Neuron (in vitro differentiated cells): ENCODE data around the gene SLC5A10.
"Not testable (repeated sequence)": the region's sequence is repeated elsewhere in the genome, so short reads cannot be mapped to it uniquely, and the experiment has no call there.

Source experiments
- H2AFZ ChIP-seq: one replicate; pipeline ENCODE4 v1.6.1; 2013; ENCODE audit warnings: low read depth, mild to moderate bottlenecking, inconsistent platforms, low read length, moderate library complexity
- H3K27me3 ChIP-seq: one replicate; pipeline ENCODE4 v1.6.1; 2013; ENCODE audit warnings: low read length; ENCODE audit not compliant: insufficient read depth
- H3K36me3 ChIP-seq: one replicate; pipeline ENCODE4 v1.6.1; 2013; ENCODE audit warnings: low read length; ENCODE audit not compliant: insufficient read depth
- H3K4me1 ChIP-seq: one replicate; pipeline ENCODE4 v1.6.1; 2013; ENCODE audit warnings: low read length; ENCODE audit not compliant: insufficient read depth
- H3K4me3 ChIP-seq: 2 replicates; pipeline ENCODE4 v1.5.1; 2013; ENCODE audit warnings: mild to moderate bottlenecking, low read length, moderate library complexity
- H3K9me3 ChIP-seq: one replicate; pipeline ENCODE4 v1.6.1; 2013; ENCODE audit warnings: low read length

SLC5A10 gene

GRCh38 chr17:19032377-19032988 is 80.5 kb downstream of the SLC5A10 start:
- H3K4me1 ChIP-seq, H3K4me3 ChIP-seq, H3K36me3 ChIP-seq, H3K27me3 ChIP-seq, H2AFZ ChIP-seq, H3K9me3 ChIP-seq: not testable (repeated sequence)

GRCh38 chr17:19036186-19036585 is 84.2 kb downstream of the SLC5A10 start:
- H2AFZ ChIP-seq, result not testable (repeated sequence)

GRCh38 chr17:19037547-19037946 is 85.6 kb downstream of the SLC5A10 start:
- not testable (repeated sequence) for H3K4me3 ChIP-seq, H3K4me1 ChIP-seq, H3K27me3 ChIP-seq, H3K36me3 ChIP-seq, H2AFZ ChIP-seq, H3K9me3 ChIP-seq

More at GRCh38 chr17:19036186-19036585, 84.2 kb downstream of the SLC5A10 start:
- H3K4me1 ChIP-seq, H3K9me3 ChIP-seq, H3K4me3 ChIP-seq, H3K36me3 ChIP-seq, H3K27me3 ChIP-seq: not testable (repeated sequence)

- not testable (repeated sequence) for H2AFZ ChIP-seq, H3K36me3 ChIP-seq, H3K4me3 ChIP-seq, H3K4me1 ChIP-seq, H3K9me3 ChIP-seq, H3K27me3 ChIP-seq
Measured at GRCh38 chr17:19038007-19038406, 86.0 kb downstream of the SLC5A10 start.

- not testable (repeated sequence) for H3K27me3 ChIP-seq, H3K36me3 ChIP-seq, H3K9me3 ChIP-seq
Measured at GRCh38 chr17:19038730-19039129, 86.8 kb downstream of the SLC5A10 start.

GRCh38 chr17:19040350-19040749 is 88.4 kb downstream of the SLC5A10 start:
- not testable (repeated sequence) for H3K36me3 ChIP-seq, H2AFZ ChIP-seq, H3K27me3 ChIP-seq, H3K4me1 ChIP-seq, H3K4me3 ChIP-seq, H3K9me3 ChIP-seq

More at GRCh38 chr17:19038730-19039129, 86.8 kb downstream of the SLC5A10 start:
- not testable (repeated sequence) for H3K4me1 ChIP-seq, H3K4me3 ChIP-seq, H2AFZ ChIP-seq

GRCh38 chr17:19041871-19042270 is 89.9 kb downstream of the SLC5A10 start:
- not testable (repeated sequence) for H3K9me3 ChIP-seq, H2AFZ ChIP-seq, H3K4me3 ChIP-seq, H3K36me3 ChIP-seq, H3K4me1 ChIP-seq, H3K27me3 ChIP-seq

- H3K27me3 ChIP-seq, H3K4me1 ChIP-seq, H3K36me3 ChIP-seq, H3K4me3 ChIP-seq, H2AFZ ChIP-seq, H3K9me3 ChIP-seq: not testable (repeated sequence)
Measured at GRCh38 chr17:19042369-19042768, 90.4 kb downstream of the SLC5A10 start.

GRCh38 chr17:19043032-19043431 is 91.1 kb downstream of the SLC5A10 start:
- not testable (repeated sequence) for H3K27me3 ChIP-seq, H3K4me3 ChIP-seq, H2AFZ ChIP-seq, H3K36me3 ChIP-seq, H3K9me3 ChIP-seq, H3K4me1 ChIP-seq

- H3K9me3 ChIP-seq, H3K36me3 ChIP-seq, H3K27me3 ChIP-seq, H3K4me1 ChIP-seq, H2AFZ ChIP-seq, H3K4me3 ChIP-seq: not testable (repeated sequence)
Measured at GRCh38 chr17:19044643-19045042, 92.7 kb downstream of the SLC5A10 start.

GRCh38 chr17:19046782-19047375 is 94.9 kb downstream of the SLC5A10 start, which contains the start of gene GRAP:
Gene GRAP (minus strand): TSS chr17:19046957. CDS start chr17:19046926, 31 bp downstream.
- H3K4me3 ChIP-seq, H3K36me3 ChIP-seq, H3K4me1 ChIP-seq, H3K27me3 ChIP-seq, H2AFZ ChIP-seq, H3K9me3 ChIP-seq: not testable (repeated sequence)

GRCh38 chr17:19047510-19047909 is 95.5 kb downstream of the SLC5A10 start:
- H3K4me1 ChIP-seq, H3K27me3 ChIP-seq, H3K36me3 ChIP-seq, H3K9me3 ChIP-seq, H3K4me3 ChIP-seq, H2AFZ ChIP-seq: not testable (repeated sequence)

GRCh38 chr17:19048826-19049225 is 96.9 kb downstream of the SLC5A10 start:
- H3K9me3 ChIP-seq, H3K4me1 ChIP-seq, H2AFZ ChIP-seq, H3K4me3 ChIP-seq, H3K36me3 ChIP-seq, H3K27me3 ChIP-seq: not testable (repeated sequence)

GRCh38 chr17:19055447-19055846 is 103.5 kb downstream of the SLC5A10 start:
- H3K4me1 ChIP-seq, H3K9me3 ChIP-seq, H3K27me3 ChIP-seq, H3K36me3 ChIP-seq, H2AFZ ChIP-seq, H3K4me3 ChIP-seq: not testable (repeated sequence)
